Stimulated activated CD4-positive, alpha-beta T cell treated with anti-CD3 and anti-CD28 coated beads, TNF-alpha, amount 100 ng/mL, for 48 hours (primary cell): ENCODE data around the gene MLKL.

Source experiments
- DNase-seq, 3 donors: peaks; one replicate each; pipeline ENCODE4 v3.0.0-alpha.2; 2020; ENCODE audit warnings: low read depth in 3 of 3

The MLKL gene

GRCh38 chr16:74700438-74701225, at the start of gene MLKL:
Gene MLKL (minus strand): TSS chr16:74700862. CDS start chr16:74695757, 5,105 bp downstream.
- peak; percentile 27 to 50 (median 35) for DNase-seq

- DNase-seq: no peak
These were observed 48.8 kb upstream of the MLKL start for GRCh38 chr16:74749291-74750055.

GRCh38 chr16:74748616-74749026, 48.0 kb upstream of the MLKL start:
- no peak for DNase-seq

DNA sequence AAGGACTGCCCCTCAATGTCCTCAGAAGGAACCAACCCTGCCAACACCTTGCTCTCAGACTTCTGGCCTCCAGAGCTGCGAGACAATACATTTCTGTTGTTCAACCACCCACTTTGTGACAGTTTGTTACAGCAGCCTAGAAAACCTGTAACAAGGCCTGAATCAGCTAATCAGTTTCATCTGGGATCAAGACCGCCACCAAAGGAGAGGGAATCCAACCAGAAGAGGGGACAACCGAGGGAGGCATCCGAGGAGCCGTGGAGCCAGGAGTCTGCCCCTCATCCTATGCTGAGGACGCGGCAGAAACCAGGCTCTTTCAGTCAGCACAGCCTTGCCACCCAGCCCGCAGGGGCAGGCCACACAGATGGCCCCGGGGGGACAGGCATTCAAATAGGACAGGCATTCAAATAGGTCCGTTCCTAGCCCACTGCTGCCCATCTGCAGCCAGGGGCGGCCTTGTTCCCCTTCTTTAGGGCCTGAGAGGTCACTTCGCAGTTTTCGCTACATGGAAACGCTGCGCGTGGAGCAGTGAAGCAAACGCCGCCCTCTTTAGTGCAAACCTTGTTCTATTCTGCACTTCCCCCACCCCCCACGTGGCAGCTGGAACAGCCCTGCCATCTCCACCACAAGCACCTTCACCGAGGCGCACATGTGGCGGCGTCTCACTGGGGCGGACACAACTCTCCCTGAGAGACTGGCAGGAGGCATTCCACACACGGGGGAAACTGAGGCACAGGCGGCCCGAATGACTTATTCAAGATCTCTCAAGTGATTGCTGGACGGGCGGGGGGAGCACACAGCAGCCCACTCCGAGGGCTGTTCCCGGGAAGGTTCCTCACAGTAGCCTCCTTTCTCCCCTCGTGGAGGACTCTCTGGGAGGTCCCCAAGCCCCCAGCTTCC, 47.3 kb upstream of the MLKL start:
- no peak for DNase-seq

- no peak for DNase-seq
These were observed 45.3 kb upstream of the MLKL start for GRCh38 chr16:74745926-74746325.

- no peak for DNase-seq
These were observed 44.5 kb upstream of the MLKL start for GRCh38 chr16:74745109-74745615.

DNA sequence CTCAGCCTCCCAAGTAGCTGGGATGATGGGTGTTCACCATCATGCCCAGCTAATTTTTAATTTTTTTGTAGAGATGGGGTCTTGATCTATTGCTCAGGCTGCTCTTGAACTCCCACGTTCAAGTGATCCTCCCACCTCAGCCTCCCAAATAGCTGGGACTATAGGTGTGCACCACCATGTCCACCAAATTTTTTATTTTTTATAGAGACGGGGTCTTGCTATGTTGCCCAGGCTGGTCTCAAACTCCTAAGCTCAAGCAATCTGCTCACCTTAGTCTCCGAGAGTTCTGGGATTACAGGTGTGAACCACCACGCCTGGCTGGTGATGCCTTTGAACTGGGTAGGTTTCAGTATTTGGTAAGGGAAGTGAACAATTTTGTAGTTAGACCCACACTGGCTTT, 43.9 kb upstream of the MLKL start:
- no peak for DNase-seq

- DNase-seq: no peak
These were observed 43.1 kb upstream of the MLKL start for GRCh38 chr16:74743668-74744299.

- no peak for DNase-seq
These were observed 42.5 kb upstream of the MLKL start for GRCh38 chr16:74743045-74743667.

DNA sequence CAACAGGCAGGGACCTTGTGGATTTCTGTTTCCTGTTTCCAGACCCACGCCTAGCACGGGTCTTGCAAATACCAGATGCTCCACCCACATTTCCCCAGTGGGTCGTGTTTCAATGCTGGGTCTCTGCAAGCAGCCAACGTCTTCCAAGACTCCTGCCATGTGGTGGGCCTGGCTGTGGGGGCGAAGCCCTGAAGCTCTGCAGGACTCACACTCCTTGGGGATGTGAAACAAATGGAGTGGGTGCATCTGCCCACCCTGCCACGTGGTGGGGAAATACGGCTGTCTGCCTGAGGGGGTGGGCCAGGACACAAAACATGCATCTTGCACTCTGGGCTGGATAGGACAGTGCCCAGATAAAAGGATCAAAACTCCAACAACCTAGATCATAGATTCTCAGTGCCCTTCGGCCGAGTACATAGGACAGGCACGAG, 41.4 kb upstream of the MLKL start:
- no peak for DNase-seq

- DNase-seq: no peak
These were observed 40.2 kb upstream of the MLKL start for GRCh38 chr16:74740795-74741304.

- no peak for DNase-seq
These were observed 38.6 kb upstream of the MLKL start for GRCh38 chr16:74739275-74739674.

DNA sequence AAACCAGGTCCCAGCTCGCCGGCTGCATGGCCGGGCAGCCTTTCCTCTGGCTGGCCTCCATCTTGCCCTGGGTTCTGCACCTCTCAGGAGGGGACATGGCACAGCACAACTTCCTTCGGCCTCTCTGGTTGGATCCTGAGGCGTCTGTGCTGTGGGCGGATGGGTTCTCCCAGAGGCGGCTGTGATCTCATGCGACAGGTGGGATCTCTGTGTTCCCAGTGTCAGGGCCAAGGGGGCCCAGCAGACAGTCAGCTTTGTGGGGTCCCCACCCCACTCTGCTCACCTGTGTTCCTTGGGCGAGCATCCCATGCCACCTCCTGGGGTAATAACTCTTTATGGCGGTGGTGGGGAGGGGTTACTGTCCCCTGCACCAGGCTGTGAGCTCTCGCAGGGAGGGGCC, 38.2 kb upstream of the MLKL start:
- no peak for DNase-seq

DNA sequence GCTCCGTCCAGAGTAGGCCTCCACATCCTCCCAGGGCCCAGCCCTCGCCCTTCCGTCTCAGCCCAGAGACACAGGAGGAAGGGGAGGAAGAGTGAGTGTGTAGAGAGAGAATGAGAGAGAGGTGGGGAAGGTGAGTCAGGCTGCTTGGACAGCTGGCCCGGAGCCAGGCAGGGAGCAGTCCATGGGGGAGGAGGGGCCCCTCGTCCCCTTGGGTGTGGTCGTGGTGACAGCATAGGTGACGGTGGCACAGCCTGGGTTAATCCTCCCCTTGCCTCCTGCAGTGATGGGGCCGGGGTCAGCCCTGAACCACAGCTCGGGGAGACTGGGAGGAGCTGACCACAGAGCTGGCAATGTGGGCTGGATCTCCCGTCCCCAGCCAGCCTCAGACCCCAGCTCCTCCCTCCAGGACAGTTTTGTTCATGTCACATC, 37.5 kb upstream of the MLKL start:
- DNase-seq: no peak

DNA sequence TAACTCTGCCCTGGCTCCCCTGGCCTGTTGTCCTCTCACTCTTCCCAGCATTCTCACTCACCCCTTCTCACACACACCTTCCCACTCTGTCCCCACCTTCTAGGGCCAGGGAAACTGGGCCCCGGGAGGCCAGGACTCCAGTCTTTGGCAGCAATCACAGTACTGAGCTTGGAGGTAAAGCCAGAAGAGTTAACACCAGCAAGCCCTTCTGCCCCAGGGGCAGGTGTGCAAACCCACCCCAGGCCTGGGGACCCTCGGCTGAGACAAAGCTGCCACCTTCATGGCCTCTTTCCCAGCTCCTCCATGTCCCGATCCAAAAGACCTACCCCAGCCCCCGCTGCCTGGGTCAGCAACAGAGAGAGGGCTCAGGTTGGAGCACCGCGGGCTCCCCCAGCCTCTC, 36.9 kb upstream of the MLKL start:
- no peak for DNase-seq

- no peak for DNase-seq
These were observed 36.0 kb upstream of the MLKL start for GRCh38 chr16:74736531-74737157.

GRCh38 chr16:74735554-74735953, 34.9 kb upstream of the MLKL start:
- no peak for DNase-seq

- DNase-seq: no peak
These were observed 34.4 kb upstream of the MLKL start for GRCh38 chr16:74735162-74735452.

- no peak for DNase-seq
These were observed 33.9 kb upstream of the MLKL start for GRCh38 chr16:74734361-74735161.
